HL-60 (cell line): ENCODE results near the gene MEIG1.

ENCODE experiments used
- CTCF ChIP-seq: IDR thresholded peaks from one replicate; pipeline ENCODE4 v1.5.1; 2011; ENCODE audit warnings: low read length, control low read depth, inconsistent platforms; ENCODE audit not compliant: insufficient read depth
- GABPA ChIP-seq: IDR thresholded peaks from 2 replicates; pipeline ENCODE4 v1.6.1; 2012; ENCODE audit warnings: low read depth
- SPI1 ChIP-seq: IDR thresholded peaks from 2 replicates; pipeline ENCODE4 v1.6.1; 2012; ENCODE audit warnings: low read depth, mild to moderate bottlenecking, borderline replicate concordance

- TF ChIP-seq GABPA (no peak), CTCF (no peak), SPI1 (no peak)
Observed at GRCh38 chr10:14911801-14912200, 47.4 kb upstream of the MEIG1 start.
